Natural killer cell (primary cell): ENCODE data around the gene PA2G4. TPM values are rescaled to one million over a fixed set of nuclear protein-coding genes. Genes with fewer than 3 reads are reported as not detected.

Experiments used
- ATAC-seq, 3 donors: fragments of 150-1000 bp in 2 of 3; fragments of 200-7000 bp in 1 of 3; cut with Tn5 transposase; 1 replicate in 1 of 3; 2 replicates in 2 of 3; pipeline ENCODE4 v1.10.0; 2021; ENCODE audit warnings: mild to moderate bottlenecking in 2 of 3, moderate library complexity in 2 of 3
- DNase-seq, 2 donors: peaks; one replicate each; pipeline versions ENCODE4 v3.0.0 to v3.0.0-alpha.2; 2013 to 2021; ENCODE audit warnings: mixed read lengths in 1 of 2
- H3K27ac ChIP-seq: one replicate; pipeline ENCODE4 v1.5.1; 2013; ENCODE audit warnings: mild to moderate bottlenecking, low read length
- H3K27me3 ChIP-seq: one replicate; pipeline ENCODE4 v1.6.1; 2013; ENCODE audit warnings: low read length; ENCODE audit not compliant: control insufficient read depth, insufficient read depth
- H3K36me3 ChIP-seq: one replicate; pipeline ENCODE4 v1.6.1; 2013; ENCODE audit warnings: low read length; ENCODE audit not compliant: control insufficient read depth, insufficient read depth
- H3K4me1 ChIP-seq: one replicate; pipeline ENCODE4 v1.6.1; 2013; ENCODE audit warnings: low read length; ENCODE audit not compliant: control insufficient read depth, insufficient read depth
- H3K4me3 ChIP-seq: one replicate; pipeline ENCODE4 v1.5.1; 2013; ENCODE audit warnings: low read length
- H3K9me3 ChIP-seq: one replicate; pipeline ENCODE4 v1.6.1; 2013; ENCODE audit warnings: low read length; ENCODE audit not compliant: control insufficient read depth, insufficient read depth
- H3K27ac Mint-ChIP-seq, 2 donors: one replicate each; pipeline ENCODE4 v1.8.0; 2022; ENCODE audit warnings: mild to moderate bottlenecking in 2 of 2, mixed read lengths in 2 of 2, moderate library complexity in 1 of 2
- H3K27me3 Mint-ChIP-seq, 2 donors: one replicate each; pipeline ENCODE4 v1.8.0; 2022; ENCODE audit warnings: low read depth in 2 of 2, mixed read lengths in 2 of 2
- H3K36me3 Mint-ChIP-seq: one replicate; pipeline ENCODE4 v1.8.0; 2022; ENCODE audit warnings: mixed read lengths
- H3K4me1 Mint-ChIP-seq, 2 donors: one replicate each; pipeline ENCODE4 v1.8.0; 2022; ENCODE audit warnings: mixed read lengths in 2 of 2
- H3K4me3 Mint-ChIP-seq: one replicate; pipeline ENCODE4 v1.8.0; 2022; ENCODE audit warnings: mild to moderate bottlenecking, moderate library complexity, mixed read lengths
- H3K9me3 Mint-ChIP-seq, 2 donors: one replicate each; pipeline ENCODE4 v1.8.0; 2022; ENCODE audit warnings: mixed read lengths in 2 of 2
- CTCF ChIP-seq: fragments of 200-600 bp; IDR thresholded peaks from one replicate; pipeline ENCODE4 v1.8.0; 2022; ENCODE audit warnings: antibody characterized with exemption
- WGBS: methylation state at CpG from one replicate; pipeline ENCODE4 v1.1.7; 2013; ENCODE audit warnings: missing lambda C conversion rate; ENCODE audit not compliant: insufficient coverage; 5-methylcytosine and 5-hydroxymethylcytosine counted together
- intact Hi-C: fragments of 100-400 bp; cut with micrococcal nuclease; formaldehyde crosslinking; loops from one replicate; pipeline ENCODE4 v1.14.2; 2022
- total RNA-seq, 4 donors: library from RNA; stranded (reverse); fragments of 120-200 nt in 1 of 4; gene quantifications; one replicate each; pipeline versions ENCODE4 v1.2.3 to v1.2.4, GENCODE V29; 2013 to 2022

The PA2G4 gene
- total RNA-seq, 3 donors from 2014 or later (not counting 1 experiment from before 2014, with no cell fraction given), result 78.5 to 86.4 (median 79.7) TPM

- Histone ChIP-seq H3K27ac (peak overlapping the region; percentile 90), H3K36me3 (no peaks in the 10 kb centered on the region), H3K9me3 (no peaks in the 10 kb centered on the region), H3K27me3 (no peaks in the 10 kb centered on the region), H3K4me3 (peak overlapping the region; percentile 68), H3K4me1 (peaks cover 17% of the 10 kb centered on the region)
- ATAC-seq (peak; percentile 43 to 62 (median 49)), DNase-seq (peak; percentile 49 to 80)
- WGBS, result 2% methylated on average over 12 of the region's 12 CpGs
- Mint-ChIP-seq H3K27me3 (no peaks in the 10 kb centered on the region), H3K36me3 (no peaks in the 10 kb centered on the region), H3K4me3 (peak overlapping the region; percentile 84), H3K4me1 (peaks cover 8 to 29% of the 10 kb centered on the region in 2 donors), H3K27ac (peak overlapping the region; percentile 94 to 99), H3K9me3 (no peaks in the 10 kb centered on the region)
- peak; percentile 57 for TF ChIP-seq CTCF
- intact Hi-C loops, result loop anchor here (1.0 to 10.0 kb wide), 3 partner anchors 23 to 107 kb away; partner anchors contain the start of genes ESYT1, RPS26 and SMARCC2
Measured at GRCh38 chr12:56151672-56152131, 47.3 kb downstream of the PA2G4 start.

GRCh38 chr12:56152132-56152755 is 47.9 kb downstream of the PA2G4 start, which contains the start of gene MYL6B:
Gene MYL6B, plus strand, starts transcription at chr12:56152587. Its CDS starts 1,332 bp downstream, at chr12:56153919.
- peak within 1 kb of the TSS; percentile 68 for H3K4me3 ChIP-seq
- H3K9me3 ChIP-seq, result no peaks in the 10 kb centered on the region
- H3K27me3 ChIP-seq, result no peaks in the 10 kb centered on the region
- no peaks in the 10 kb centered on the region for H3K36me3 ChIP-seq
- peak; percentile 93 to 98 (median 97) for ATAC-seq
- intact Hi-C loops, result loop anchor here (1.0 to 10.0 kb wide), 3 partner anchors 24 to 107 kb away; partner anchors contain the start of genes ESYT1, RPS26 and SMARCC2
- no peak for TF ChIP-seq CTCF
- H3K4me1 ChIP-seq, result peaks cover 22% of the 10 kb centered on the region
- WGBS, result under 1% methylated on average over 37 of the region's 37 CpGs
- peaks cover 12 to 33% of the 10 kb centered on the region in 2 donors for H3K4me1 Mint-ChIP-seq
- no peaks in the 10 kb centered on the region for H3K36me3 Mint-ChIP-seq
- no peaks in the 10 kb centered on the region for H3K27me3 Mint-ChIP-seq
- no peaks in the 10 kb centered on the region for H3K9me3 Mint-ChIP-seq
- peak; percentile 90 to 96 for DNase-seq
- peak within 1 kb of the TSS; percentile 94 to 99 for H3K27ac Mint-ChIP-seq
- peak within 1 kb of the TSS; percentile 84 for H3K4me3 Mint-ChIP-seq
- peak within 1 kb of the TSS; percentile 90 for H3K27ac ChIP-seq

- Histone ChIP-seq H3K27ac (peak overlapping the region; percentile 90), H3K4me1 (peaks cover 28% of the 10 kb centered on the region), H3K36me3 (no peaks in the 10 kb centered on the region), H3K9me3 (no peaks in the 10 kb centered on the region), H3K27me3 (no peaks in the 10 kb centered on the region), H3K4me3 (peak overlapping the region; percentile 68)
- Mint-ChIP-seq H3K9me3 (no peaks in the 10 kb centered on the region), H3K36me3 (no peaks in the 10 kb centered on the region), H3K4me1 (peaks cover 16 to 40% of the 10 kb centered on the region in 2 donors), H3K27ac (peak overlapping the region; percentile 94 to 99), H3K27me3 (no peaks in the 10 kb centered on the region), H3K4me3 (peak overlapping the region; percentile 84)
- ATAC-seq, result no peak
- no peak for TF ChIP-seq CTCF
- intact Hi-C loops, result loop anchor here (1.0 to 10.0 kb wide), 3 partner anchors 25 to 108 kb away; partner anchors contain the start of genes ESYT1, RPS26 and SMARCC2
- no peak for DNase-seq
- 25% methylated on average over 7 of the region's 8 CpGs for WGBS
Measured at GRCh38 chr12:56152756-56153677, 48.7 kb downstream of the PA2G4 start.
